PC-3 (cell line): ENCODE results near the gene ZMAT3. TPM values are rescaled to one million over a fixed set of nuclear protein-coding genes. Genes with fewer than 3 reads are reported as not detected.

Source experiments
- ATAC-seq: fragments of 200-7000 bp; cut with Tn5 transposase; 2 replicates; pipeline ENCODE4 v1.9.1; 2020; ENCODE audit warnings: mild to moderate bottlenecking, moderate library complexity
- BruUV-seq: library from RNA; stranded (reverse); fragments of 400-500 nt; replicated peaks from 2 replicates; lab custom pipeline; 2021; lab: Mats Ljungman, UMichigan
- CTCF ChIA-PET: fragments of 300-600 bp; sonication (Branson Sonifier 250); formaldehyde crosslinking; loops from one replicate; lab custom pipeline; 2022; ENCODE audit warnings: antibody characterized with exemption; lab: Charles Lee
- POLR2A ChIA-PET: fragments of 300-600 bp; sonication (Branson Sonifier 250); formaldehyde crosslinking; loops from one replicate; lab custom pipeline; 2022; ENCODE audit warnings: antibody characterized with exemption; ENCODE audit not compliant: unreplicated experiment; lab: Charles Lee
- DNase-seq: peaks from one replicate; pipeline ENCODE4 v3.0.0-alpha.2; 2015
- H2AFZ ChIP-seq: fragments of 300-600 bp; sonication (generic); 2 replicates; pipeline ENCODE4 v1.6.0; 2016; ENCODE audit warnings: antibody characterized with exemption, low read length
- H3F3A ChIP-seq: fragments of 300-600 bp; sonication (generic); one replicate; pipeline ENCODE4 v1.6.0; 2017; ENCODE audit warnings: antibody characterized with exemption, low read length, control low read depth, mild to moderate bottlenecking; ENCODE audit not compliant: unreplicated experiment
- H3K27ac ChIP-seq: fragments of 300-600 bp; sonication (generic); 2 replicates; pipeline ENCODE4 v1.5.1; 2016; ENCODE audit warnings: mild to moderate bottlenecking, low read length
- H3K27me3 ChIP-seq: fragments of 300-600 bp; sonication (generic); 2 replicates; pipeline ENCODE4 v1.6.1; 2016; ENCODE audit warnings: low read length, mixed read lengths
- H3K36me3 ChIP-seq: fragments of 300-600 bp; sonication (generic); 2 replicates; pipeline ENCODE4 v1.6.1; 2016; ENCODE audit warnings: low read depth, mixed run types, low read length, mixed read lengths
- H3K4me1 ChIP-seq: fragments of 300-600 bp; sonication (generic); 2 replicates; pipeline ENCODE4 v1.5.1; 2016; ENCODE audit warnings: low read length; ENCODE audit not compliant: insufficient read depth
- H3K4me2 ChIP-seq: fragments of 300-600 bp; sonication (generic); 2 replicates; pipeline ENCODE4 v1.6.0; 2016; ENCODE audit warnings: low read length
- H3K4me3 ChIP-seq: fragments of 300-600 bp; sonication (generic); 2 replicates; pipeline ENCODE4 v1.5.1; 2016; ENCODE audit warnings: mild to moderate bottlenecking, low read length, mixed read lengths
- H3K79me2 ChIP-seq: fragments of 300-600 bp; sonication (generic); 2 replicates; pipeline ENCODE4 v1.6.1; 2017; ENCODE audit warnings: low read length, mixed read lengths
- H3K9ac ChIP-seq: fragments of 300-600 bp; sonication (generic); 2 replicates; pipeline ENCODE4 v1.6.0; 2016; ENCODE audit warnings: mild to moderate bottlenecking, low read length
- H3K9me2 ChIP-seq: fragments of 300-600 bp; sonication (generic); replicated peaks from 2 replicates; pipeline ENCODE4 v1.6.1; 2016; ENCODE audit warnings: mixed run types, low read length, mixed read lengths
- H3K9me3 ChIP-seq: fragments of 300-600 bp; sonication (generic); 2 replicates; pipeline ENCODE4 v1.6.1; 2016; ENCODE audit warnings: low read length, mixed read lengths
- H4K20me1 ChIP-seq: fragments of 300-600 bp; sonication (generic); 2 replicates; pipeline ENCODE4 v1.6.1; 2016; ENCODE audit warnings: low read length, mixed read lengths
- EZH2 ChIP-seq: fragments of 300-600 bp; sonication (generic); IDR thresholded peaks from one replicate; pipeline ENCODE4 v1.6.1; 2017; ENCODE audit warnings: antibody characterized with exemption, mild to moderate bottlenecking, low read length; ENCODE audit not compliant: unreplicated experiment
- EZH2phosphoT487 ChIP-seq: fragments of 300-600 bp; sonication (generic); IDR thresholded peaks from 2 replicates; pipeline ENCODE4 v1.6.1; 2018; ENCODE audit warnings: mild to moderate bottlenecking, antibody characterized with exemption, low read length, borderline replicate concordance
- intact Hi-C: fragments of 100-400 bp; cut with micrococcal nuclease; formaldehyde crosslinking; loops from 2 replicates; pipeline ENCODE4 v1.9.0; 2023
- total RNA-seq: library from RNA; depleted of rRNA; stranded (reverse); fragments of >200 nt; gene quantifications from 2 replicates; pipeline ENCODE4 v1.2.3, GENCODE V29; 2014
- TF ChIP-seq, protein P1 (sequence below): fragments of 300-600 bp; sonication (generic); conservative IDR thresholded peaks from 2 replicates; pipeline ENCODE4 v1.5.1; 2017; ENCODE audit warnings: antibody characterized with exemption, low read depth, mild to moderate bottlenecking, low read length

The ZMAT3 gene
- total RNA-seq, 1 experiment from 2014 or later = 2.0 TPM

DNA sequence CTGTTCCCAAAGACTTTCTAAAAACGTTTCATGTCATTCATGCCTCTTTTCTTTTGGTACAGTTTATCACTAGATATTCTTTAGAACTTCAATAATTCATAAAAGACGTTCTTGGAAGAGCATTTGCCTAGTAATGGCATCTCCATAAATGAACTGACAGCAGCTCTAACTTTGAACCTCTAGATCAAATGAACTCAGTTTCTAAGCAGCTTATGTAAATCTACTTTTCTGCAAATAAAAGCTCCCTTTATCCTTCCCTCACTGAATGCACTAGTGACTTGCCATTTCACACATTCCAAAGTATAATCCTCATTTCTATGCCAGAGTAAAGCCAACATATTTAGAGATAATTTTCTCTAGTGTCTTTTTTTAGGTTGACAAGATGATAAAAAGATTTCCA, 85.2 kb downstream of the ZMAT3 start:
- Histone ChIP-seq H3K9me3 (peaks cover 18% of the 10 kb centered on the region), H3F3A (no peaks in the 10 kb centered on the region), H3K36me3 (no peaks in the 10 kb centered on the region; the same call in 1 of the 2 replicates), H3K4me2 (no peak overlapping the region), H4K20me1 (no peaks in the 10 kb centered on the region), H2AFZ (no peak overlapping the region), H3K4me1 (no peaks in the 10 kb centered on the region), H3K27me3 (no peaks in the 10 kb centered on the region), H3K9me2 (no peaks in the 10 kb centered on the region), H3K9ac (no peak overlapping the region), H3K4me3 (no peak overlapping the region), H3K79me2 (no peaks in the 10 kb centered on the region), H3K27ac (no peak overlapping the region)
- ChIA-PET CTCF (no interaction called here), POLR2A (no interaction called here)
- TF ChIP-seq, protein P1, sequence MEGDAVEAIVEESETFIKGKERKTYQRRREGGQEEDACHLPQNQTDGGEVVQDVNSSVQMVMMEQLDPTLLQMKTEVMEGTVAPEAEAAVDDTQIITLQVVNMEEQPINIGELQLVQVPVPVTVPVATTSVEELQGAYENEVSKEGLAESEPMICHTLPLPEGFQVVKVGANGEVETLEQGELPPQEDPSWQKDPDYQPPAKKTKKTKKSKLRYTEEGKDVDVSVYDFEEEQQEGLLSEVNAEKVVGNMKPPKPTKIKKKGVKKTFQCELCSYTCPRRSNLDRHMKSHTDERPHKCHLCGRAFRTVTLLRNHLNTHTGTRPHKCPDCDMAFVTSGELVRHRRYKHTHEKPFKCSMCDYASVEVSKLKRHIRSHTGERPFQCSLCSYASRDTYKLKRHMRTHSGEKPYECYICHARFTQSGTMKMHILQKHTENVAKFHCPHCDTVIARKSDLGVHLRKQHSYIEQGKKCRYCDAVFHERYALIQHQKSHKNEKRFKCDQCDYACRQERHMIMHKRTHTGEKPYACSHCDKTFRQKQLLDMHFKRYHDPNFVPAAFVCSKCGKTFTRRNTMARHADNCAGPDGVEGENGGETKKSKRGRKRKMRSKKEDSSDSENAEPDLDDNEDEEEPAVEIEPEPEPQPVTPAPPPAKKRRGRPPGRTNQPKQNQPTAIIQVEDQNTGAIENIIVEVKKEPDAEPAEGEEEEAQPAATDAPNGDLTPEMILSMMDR = no peak
- TF ChIP-seq EZH2 (no peak), EZH2phosphoT487 (no peak)
- DNase-seq = no peak
- no TSS peak for BruUV-seq
- no peak for ATAC-seq
- intact Hi-C loops = no loop called here

DNA sequence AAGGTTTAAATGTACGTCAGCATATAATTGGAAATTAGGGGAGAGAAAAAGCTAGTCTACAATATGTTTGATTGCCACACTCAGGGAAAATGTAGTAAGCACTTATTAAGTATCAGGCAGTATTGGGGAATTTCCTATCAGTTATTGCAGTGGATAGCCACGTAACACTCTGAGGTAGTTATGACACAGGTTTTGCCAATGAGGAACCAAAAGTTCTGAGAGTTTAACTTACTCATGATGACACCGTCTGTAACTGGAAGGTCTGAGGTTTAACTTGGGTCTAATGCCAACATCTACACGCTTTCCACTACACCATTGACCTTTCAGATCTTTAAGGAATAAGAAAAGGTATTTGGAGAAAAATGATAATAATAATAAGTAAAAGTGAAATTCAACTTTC, 89.5 kb downstream of the ZMAT3 start:
- POLR2A ChIA-PET = no interaction called here

DNA sequence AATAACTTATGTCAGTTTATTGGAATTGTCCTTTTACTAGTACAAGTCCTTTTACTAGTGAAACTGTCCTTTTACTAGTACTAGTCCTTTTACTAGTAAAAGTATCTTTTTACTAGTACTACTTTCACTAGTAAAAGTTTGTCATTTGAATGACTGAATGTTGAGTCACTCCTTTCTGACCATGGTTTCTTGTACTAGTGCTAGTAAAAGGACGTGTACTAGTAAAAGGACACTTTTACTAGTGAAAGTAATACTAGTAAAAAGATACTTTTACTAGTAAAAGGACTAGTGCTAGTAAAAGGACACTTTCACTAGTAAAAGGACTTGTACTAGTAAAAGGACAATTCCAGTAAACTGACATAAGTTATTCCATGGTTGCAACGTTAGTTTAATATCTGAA, 96.3 kb downstream of the ZMAT3 start:
- H3F3A ChIP-seq = no peaks in the 10 kb centered on the region
- no peaks in the 10 kb centered on the region for H4K20me1 ChIP-seq
- ChIA-PET POLR2A (no interaction called here), CTCF (no interaction called here)
- peak; percentile 29 for DNase-seq
- H3K4me1 ChIP-seq = peaks cover 5% of the 10 kb centered on the region; the same call in 1 of the 2 replicates
- intact Hi-C loops = no loop called here
- H3K4me2 ChIP-seq = no peak overlapping the region
- H3K9me3 ChIP-seq = no peaks in the 10 kb centered on the region
- peak; percentile 46 for ATAC-seq
- H3K27me3 ChIP-seq = no peaks in the 10 kb centered on the region
- H3K9ac ChIP-seq = no peak overlapping the region
- H3K36me3 ChIP-seq = no peaks in the 10 kb centered on the region
- no TSS peak for BruUV-seq
- no peak overlapping the region for H3K4me3 ChIP-seq
- H3K9me2 ChIP-seq = no peaks in the 10 kb centered on the region
- H3K27ac ChIP-seq = no peak overlapping the region
- no peaks in the 10 kb centered on the region for H3K79me2 ChIP-seq
- no peak overlapping the region for H2AFZ ChIP-seq
- no peak for TF ChIP-seq EZH2
- TF ChIP-seq, protein P1 = no peak
- no peak for TF ChIP-seq EZH2phosphoT487

More for the DNA sequence above, 89.5 kb downstream of the ZMAT3 start:
- TF ChIP-seq, protein P1 = no peak
- no peak for TF ChIP-seq EZH2phosphoT487
- no peak for TF ChIP-seq EZH2
- no peaks in the 10 kb centered on the region for H3K4me1 ChIP-seq
- no TSS peak for BruUV-seq
- no peak for ATAC-seq
- H2AFZ ChIP-seq = no peak overlapping the region
- peak; percentile 28 for DNase-seq
- intact Hi-C loops = no loop called here
- no peak overlapping the region for H3K9ac ChIP-seq
- H3F3A ChIP-seq = no peaks in the 10 kb centered on the region
- CTCF ChIA-PET = no interaction called here
- H4K20me1 ChIP-seq = no peaks in the 10 kb centered on the region
- H3K4me2 ChIP-seq = no peak overlapping the region
- H3K9me2 ChIP-seq = no peaks in the 10 kb centered on the region
- no peaks in the 10 kb centered on the region for H3K79me2 ChIP-seq
- H3K27ac ChIP-seq = no peak overlapping the region
- no peaks in the 10 kb centered on the region for H3K27me3 ChIP-seq
- H3K4me3 ChIP-seq = no peak overlapping the region
- no peaks in the 10 kb centered on the region for H3K36me3 ChIP-seq
- 0 out of 2 replicates have a peak, but pooled peaks cover under 1% of the 10 kb centered on the region for H3K9me3 ChIP-seq
